Skeletal muscle tissue (tissue), 4 donors: Measurements from ENCODE around the gene GOT1. TPM values are rescaled to one million over a fixed set of nuclear protein-coding genes. Genes with fewer than 3 reads are reported as not detected.
A peak's percentile ranks its signal among the peaks of the same experiment; 100 is the strongest.

ENCODE experiments used
- H3K27ac ChIP-seq: one replicate; pipeline ENCODE4 v1.7.0; 2013; ENCODE audit warnings: mild to moderate bottlenecking, low read depth, low read length, inconsistent platforms
- H3K27me3 ChIP-seq, 3 donors: one replicate each; pipeline ENCODE4 v1.7.0; 2013; ENCODE audit warnings: low read length in 3 of 3; ENCODE audit not compliant: control insufficient read depth in 3 of 3, insufficient read depth in 3 of 3
- H3K36me3 ChIP-seq, 3 donors: one replicate each; pipeline ENCODE4 v1.7.0; 2013; ENCODE audit warnings: low read length in 3 of 3; ENCODE audit not compliant: control insufficient read depth in 3 of 3, insufficient read depth in 3 of 3
- H3K4me1 ChIP-seq, 3 donors: one replicate each; pipeline ENCODE4 v1.7.0; 2013; ENCODE audit warnings: low read length in 3 of 3, mild to moderate bottlenecking in 3 of 3; ENCODE audit not compliant: control insufficient read depth in 3 of 3, insufficient read depth in 3 of 3
- H3K4me3 ChIP-seq, 3 donors: one replicate each; pipeline ENCODE4 v1.7.0; 2013; ENCODE audit warnings: low read length in 3 of 3
- H3K9ac ChIP-seq, 3 donors: one replicate each; pipeline ENCODE4 v1.7.0; 2013; ENCODE audit warnings: low read length in 3 of 3, mild to moderate bottlenecking in 3 of 3, moderate library complexity in 2 of 3, low read depth in 1 of 3
- H3K9me3 ChIP-seq, 3 donors: one replicate each; pipeline ENCODE4 v1.7.0; 2013; ENCODE audit warnings: low read length in 3 of 3; ENCODE audit not compliant: control insufficient read depth in 3 of 3
- total RNA-seq: library from RNA; depleted of rRNA; stranded (reverse); fragments of >200 nt; gene quantifications from one replicate; pipeline ENCODE4 v1.2.3, GENCODE V29; 2014
- donor health status: Osteomylitis.

Gene GOT1
- 27.1 TPM for total RNA-seq

- Histone ChIP-seq H3K4me1 (peaks cover 37 to 60% (median 51%) of the 10 kb centered on the region in 3 donors), H3K27me3 (no peaks in the 10 kb centered on the region), H3K36me3 (peaks cover 2 to 13% (median 3%) of the 10 kb centered on the region in 3 donors), H3K9ac (peak within 1 kb of the TSS; percentile 94 to 97 (median 94)), H3K27ac (peak within 1 kb of the TSS; percentile 97), H3K4me3 (peak within 1 kb of the TSS; percentile 93 to 99 (median 98)), H3K9me3 (no peaks in the 10 kb centered on the region)
Observed at GRCh38 chr10:99430451-99431189, at the start of gene GOT1. Gene GOT1, minus strand, starts transcription at chr10:99430624. Its CDS starts 59 bp downstream, at chr10:99430565.

- no peak overlapping the region for H3K27ac ChIP-seq
- no peaks in the 10 kb centered on the region for H3K9me3 ChIP-seq
- peaks cover 16 to 28% (median 22%) of the 10 kb centered on the region in 3 donors for H3K27me3 ChIP-seq
- H3K4me3 ChIP-seq: no peak overlapping the region
- no peak overlapping the region for H3K9ac ChIP-seq
- no peaks in the 10 kb centered on the region for H3K36me3 ChIP-seq
- H3K4me1 ChIP-seq: no peaks in the 10 kb centered on the region
Observed at GRCh38 chr10:99470327-99470726, 39.9 kb upstream of the GOT1 start.

- H3K9ac ChIP-seq: no peak overlapping the region
- H3K27me3 ChIP-seq: peaks cover 15 to 27% (median 22%) of the 10 kb centered on the region in 3 donors
- H3K9me3 ChIP-seq: peaks cover 0 to 2% (median 0%) of the 10 kb centered on the region in 3 donors
- H3K27ac ChIP-seq: no peak overlapping the region
- H3K4me1 ChIP-seq: no peaks in the 10 kb centered on the region
- H3K36me3 ChIP-seq: no peaks in the 10 kb centered on the region
- no peak overlapping the region for H3K4me3 ChIP-seq
Observed at GRCh38 chr10:99467236-99467999, 37.0 kb upstream of the GOT1 start.

GRCh38 chr10:99466632-99467223 lies 36.3 kb upstream of the GOT1 start:
- Histone ChIP-seq H3K9ac (no peak overlapping the region), H3K4me3 (no peak overlapping the region), H3K36me3 (no peaks in the 10 kb centered on the region), H3K4me1 (no peaks in the 10 kb centered on the region), H3K27me3 (peaks cover 15 to 29% (median 22%) of the 10 kb centered on the region in 3 donors), H3K27ac (no peak overlapping the region), H3K9me3 (peaks cover 0 to 2% (median 0%) of the 10 kb centered on the region in 3 donors)

- peaks cover 10 to 18% (median 11%) of the 10 kb centered on the region in 3 donors for H3K27me3 ChIP-seq
- H3K9me3 ChIP-seq: peaks cover 0 to 2% (median 0%) of the 10 kb centered on the region in 3 donors
- no peaks in the 10 kb centered on the region for H3K36me3 ChIP-seq
Observed at GRCh38 chr10:99461230-99461629, 30.8 kb upstream of the GOT1 start.

GRCh38 chr10:99460070-99460469 lies 29.6 kb upstream of the GOT1 start:
- peaks cover 10 to 23% (median 15%) of the 10 kb centered on the region in 3 donors for H3K27me3 ChIP-seq
- no peaks in the 10 kb centered on the region for H3K4me1 ChIP-seq
- H3K9me3 ChIP-seq: peaks cover 0 to 2% (median 0%) of the 10 kb centered on the region in 3 donors

More at GRCh38 chr10:99461230-99461629, 30.8 kb upstream of the GOT1 start:
- Histone ChIP-seq H3K4me1 (no peaks in the 10 kb centered on the region), H3K4me3 (no peak overlapping the region), H3K27ac (no peak overlapping the region), H3K9ac (no peak overlapping the region)

GRCh38 chr10:99459217-99459616 lies 28.8 kb upstream of the GOT1 start:
- H3K4me3 ChIP-seq: no peak overlapping the region
- peaks cover 0 to 2% (median 0%) of the 10 kb centered on the region in 3 donors for H3K9me3 ChIP-seq
- no peak overlapping the region for H3K9ac ChIP-seq
- no peaks in the 10 kb centered on the region for H3K36me3 ChIP-seq
- H3K27me3 ChIP-seq: peaks cover 10 to 23% (median 15%) of the 10 kb centered on the region in 3 donors
- no peak overlapping the region for H3K27ac ChIP-seq
- H3K4me1 ChIP-seq: no peaks in the 10 kb centered on the region

More at GRCh38 chr10:99460070-99460469, 29.6 kb upstream of the GOT1 start:
- H3K4me3 ChIP-seq: no peak overlapping the region
- no peak overlapping the region for H3K27ac ChIP-seq
- no peaks in the 10 kb centered on the region for H3K36me3 ChIP-seq
- no peak overlapping the region for H3K9ac ChIP-seq

- H3K9me3 ChIP-seq: no peaks in the 10 kb centered on the region
- no peak overlapping the region for H3K4me3 ChIP-seq
- H3K4me1 ChIP-seq: no peaks in the 10 kb centered on the region
- H3K36me3 ChIP-seq: no peaks in the 10 kb centered on the region
- no peak overlapping the region for H3K27ac ChIP-seq
- H3K9ac ChIP-seq: no peak overlapping the region
- H3K27me3 ChIP-seq: peaks cover 10 to 23% (median 15%) of the 10 kb centered on the region in 3 donors
Observed at GRCh38 chr10:99457813-99458212, 27.4 kb upstream of the GOT1 start.

GRCh38 chr10:99456931-99457288 lies 26.5 kb upstream of the GOT1 start:
- Histone ChIP-seq H3K27me3 (peaks cover 7 to 17% (median 15%) of the 10 kb centered on the region in 3 donors), H3K36me3 (no peaks in the 10 kb centered on the region), H3K4me1 (no peaks in the 10 kb centered on the region)

More at GRCh38 chr10:99456931-99457288, 26.5 kb upstream of the GOT1 start:
- Histone ChIP-seq H3K9me3 (no peaks in the 10 kb centered on the region), H3K27ac (no peak overlapping the region), H3K4me3 (no peak overlapping the region), H3K9ac (no peak overlapping the region)
